ENCODE measurements around the gene ABL1. TPM values are rescaled to one million over a fixed set of nuclear protein-coding genes. Genes with fewer than 3 reads are reported as not detected.

ABL1 gene
- total RNA-seq, 1 donor from 2014 or later, result 91.0 TPM

- H3K36me3 Mint-ChIP-seq (ENCODE audit: low read depth), result peaks cover 4% of the 10 kb centered on the region
These were observed 23.0 kb downstream of the ABL1 start for GRCh38 chr9:130857864-130858738.

GRCh38 chr9:130858739-130859705 lies 24.0 kb downstream of the ABL1 start:
- Mint-ChIP-seq H3K36me3 (ENCODE audit: low read depth) (peaks cover 4% of the 10 kb centered on the region), H3K9me3 (no peaks in the 10 kb centered on the region), H3K4me1 (peaks cover 32% of the 10 kb centered on the region), H3K27ac (ENCODE audit: unreplicated experiment) (no peak overlapping the region), H3K27me3 (ENCODE audit: low read depth) (no peaks in the 10 kb centered on the region), H3K4me3 (no peak overlapping the region)
- no peak for DNase-seq (ENCODE audit: low read depth, low spot score)
- TF ChIP-seq CTCF (conservative IDR thresholded peaks at IDR 0.05), result no peak

More at GRCh38 chr9:130857864-130858738, 23.0 kb downstream of the ABL1 start:
- Mint-ChIP-seq H3K4me1 (peaks cover 26% of the 10 kb centered on the region), H3K27me3 (ENCODE audit: low read depth) (no peaks in the 10 kb centered on the region), H3K9me3 (no peaks in the 10 kb centered on the region), H3K4me3 (no peak overlapping the region), H3K27ac (ENCODE audit: unreplicated experiment) (peak overlapping the region; percentile 85)
- DNase-seq (ENCODE audit: low read depth, low spot score), result no peak
- no peak for TF ChIP-seq CTCF (conservative IDR thresholded peaks at IDR 0.05)

GRCh38 chr9:130860458-130861316 lies 25.6 kb downstream of the ABL1 start:
- Mint-ChIP-seq H3K9me3 (no peaks in the 10 kb centered on the region), H3K4me1 (peaks cover 32% of the 10 kb centered on the region), H3K27ac (ENCODE audit: unreplicated experiment) (peak overlapping the region; percentile 95), H3K27me3 (ENCODE audit: low read depth) (no peaks in the 10 kb centered on the region), H3K4me3 (no peak overlapping the region), H3K36me3 (ENCODE audit: low read depth) (no peaks in the 10 kb centered on the region)
- no peak for DNase-seq (ENCODE audit: low read depth, low spot score)
- no peak for TF ChIP-seq CTCF (conservative IDR thresholded peaks at IDR 0.05)

GRCh38 chr9:130861372-130862180 lies 26.5 kb downstream of the ABL1 start:
- Mint-ChIP-seq H3K4me3 (no peak overlapping the region), H3K9me3 (no peaks in the 10 kb centered on the region), H3K27me3 (ENCODE audit: low read depth) (no peaks in the 10 kb centered on the region), H3K36me3 (ENCODE audit: low read depth) (no peaks in the 10 kb centered on the region), H3K4me1 (peaks cover 36% of the 10 kb centered on the region), H3K27ac (ENCODE audit: unreplicated experiment) (no peak overlapping the region)
- no peak for DNase-seq (ENCODE audit: low read depth, low spot score)
- no peak for TF ChIP-seq CTCF (conservative IDR thresholded peaks at IDR 0.05)
